Measurements from ENCODE around the gene MYLK.
"Not testable (repeated sequence)": the region's sequence is repeated elsewhere in the genome, so short reads cannot be mapped to it uniquely, and the experiment has no call there.

MYLK gene

GRCh38 chr3:123613543-123613942 lies 270.6 kb downstream of the MYLK start:
- DNase-seq, result no peak

- not testable (repeated sequence) for DNase-seq
These were observed 272.5 kb downstream of the MYLK start for GRCh38 chr3:123611674-123612073.

GRCh38 chr3:123611082-123611481 lies 273.1 kb downstream of the MYLK start:
- DNase-seq, result no peak

- no peak for DNase-seq
These were observed 273.8 kb downstream of the MYLK start for GRCh38 chr3:123610331-123610730.

DNA sequence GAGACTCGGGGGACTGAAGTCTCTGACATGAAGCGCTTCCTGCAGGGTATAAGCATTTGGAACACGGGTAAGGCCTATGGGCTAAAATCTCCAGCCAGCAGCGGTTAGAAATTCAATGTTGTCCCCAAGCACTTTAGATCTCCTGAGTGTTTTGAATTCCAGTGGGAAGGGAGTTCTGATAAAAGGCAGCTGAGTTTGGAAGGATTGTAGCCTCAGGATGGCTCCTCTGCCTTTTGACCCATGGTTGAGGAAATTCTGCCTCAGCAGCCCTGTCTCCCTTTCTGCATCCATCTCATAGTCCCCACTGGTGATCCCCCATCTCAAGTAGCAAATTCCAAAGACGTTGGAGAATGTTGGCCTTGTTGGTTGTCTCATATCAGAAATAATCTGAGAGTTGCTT lies 275.1 kb downstream of the MYLK start:
- DNase-seq, result no peak

DNA sequence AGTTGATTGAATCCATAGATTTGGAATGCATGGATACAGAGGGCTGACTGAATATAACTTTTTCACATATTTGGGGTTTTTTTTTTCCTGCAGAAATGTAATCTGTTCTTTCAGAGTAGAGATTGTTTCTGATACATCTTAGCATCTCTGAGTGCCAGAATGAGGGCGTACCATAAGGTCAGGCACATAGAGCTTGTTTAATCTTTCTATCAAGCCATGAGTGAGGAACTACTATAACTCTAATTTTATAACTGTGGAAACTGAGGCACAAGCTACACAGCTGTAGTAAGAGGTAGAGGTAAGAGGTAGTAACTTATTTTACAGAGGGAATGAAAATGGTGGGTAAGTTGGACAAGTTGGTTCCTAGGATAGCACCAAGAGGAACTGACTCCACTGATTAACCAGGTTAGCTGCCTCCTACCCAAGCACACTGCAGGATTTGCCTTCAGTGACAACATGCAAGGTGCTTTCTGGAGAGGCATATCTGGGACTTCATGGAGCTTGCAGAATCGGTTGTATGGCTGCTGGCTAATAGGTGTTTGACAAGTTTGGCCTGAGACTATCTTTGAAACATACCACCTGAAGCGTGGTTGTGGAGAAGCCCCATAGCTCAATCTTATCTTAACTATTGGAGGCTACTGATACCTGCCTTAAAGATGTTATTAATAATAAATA lies 275.7 kb downstream of the MYLK start:
- no peak for DNase-seq

- no peak for DNase-seq
These were observed 277.6 kb downstream of the MYLK start for GRCh38 chr3:123606527-123606926.

GRCh38 chr3:123605789-123606234 lies 278.3 kb downstream of the MYLK start:
- DNase-seq, result no peak

DNA sequence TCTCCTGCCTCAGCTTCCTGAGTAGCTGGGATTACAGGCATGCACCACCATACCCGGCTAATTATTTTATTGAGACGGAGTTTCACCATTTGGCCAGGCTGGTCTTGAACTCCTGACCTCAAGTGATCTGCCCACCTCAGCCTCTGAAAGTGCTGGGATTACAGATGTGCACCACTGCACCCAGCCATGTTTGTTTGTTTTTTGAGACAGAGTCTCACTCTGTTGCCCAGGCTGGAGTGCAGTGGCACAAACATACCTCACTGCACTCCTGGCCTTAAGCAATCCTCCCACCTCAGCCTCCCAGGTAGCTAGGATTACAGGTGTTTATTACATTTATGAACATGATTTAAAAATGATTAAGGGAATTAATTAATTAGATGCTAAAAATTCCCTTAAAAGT lies 281.0 kb downstream of the MYLK start:
- not testable (repeated sequence) for DNase-seq

DNA sequence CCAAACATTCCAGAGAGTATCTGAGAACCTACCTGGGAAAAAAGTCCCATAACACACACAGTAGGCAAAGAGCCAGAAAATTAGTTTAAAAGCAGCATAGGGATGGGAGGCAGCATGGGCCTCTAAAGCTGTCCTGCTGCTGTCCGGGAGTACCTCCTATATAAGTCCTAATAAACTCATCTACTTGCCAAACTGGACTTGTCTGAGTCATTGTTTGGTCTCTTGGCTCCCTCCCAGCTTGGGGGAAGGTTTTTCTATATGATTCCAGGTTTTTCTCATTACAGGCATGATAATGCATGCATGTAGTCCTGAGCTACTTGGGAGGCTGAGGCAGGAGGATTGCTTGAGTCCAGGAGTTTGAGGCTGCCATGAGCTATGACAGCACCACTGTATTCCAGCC lies 281.8 kb downstream of the MYLK start:
- no peak for DNase-seq

DNA sequence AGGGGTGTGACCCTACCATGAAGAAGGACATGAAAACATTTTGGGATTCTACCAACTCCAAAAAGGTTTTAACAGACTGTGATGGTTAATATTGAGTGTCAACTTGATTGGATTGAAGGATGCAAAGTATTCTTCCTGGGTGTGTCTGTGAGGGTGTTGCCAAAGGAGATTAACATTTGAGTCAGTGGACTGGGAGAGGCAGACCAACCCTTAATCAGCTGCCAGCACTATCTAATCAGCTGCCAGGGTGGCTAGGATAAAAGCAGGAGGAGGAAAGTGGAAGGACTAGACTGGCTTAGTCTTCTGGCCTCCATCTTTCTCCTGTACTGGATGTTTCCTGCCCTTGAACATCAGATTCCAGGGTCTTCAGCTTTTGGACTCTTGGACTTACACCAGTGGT lies 283.3 kb downstream of the MYLK start:
- not testable (repeated sequence) for DNase-seq

- no peak for DNase-seq
These were observed 286.6 kb downstream of the MYLK start for GRCh38 chr3:123597561-123597960.

- DNase-seq, result no peak
These were observed 288.5 kb downstream of the MYLK start for GRCh38 chr3:123595396-123596180.

DNA sequence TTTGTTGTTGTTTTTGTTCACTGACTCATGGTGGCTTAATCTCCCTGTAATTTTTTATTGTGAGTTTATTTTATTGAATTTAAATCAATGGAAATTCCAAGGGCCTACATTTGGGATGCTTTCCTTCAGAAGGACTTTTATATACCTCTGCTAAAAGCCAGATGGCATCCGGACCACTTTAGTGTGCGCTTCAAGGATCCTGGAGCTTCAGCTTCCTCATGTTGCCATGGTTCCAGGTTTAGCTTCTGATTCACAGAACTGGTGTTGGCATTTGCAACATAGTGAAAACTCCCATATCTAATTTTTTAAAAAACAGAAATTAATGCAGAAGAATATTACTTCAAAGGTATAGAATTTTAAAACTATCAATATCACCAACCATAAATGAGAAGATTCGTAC lies 290.8 kb downstream of the MYLK start:
- DNase-seq, result no peak

DNA sequence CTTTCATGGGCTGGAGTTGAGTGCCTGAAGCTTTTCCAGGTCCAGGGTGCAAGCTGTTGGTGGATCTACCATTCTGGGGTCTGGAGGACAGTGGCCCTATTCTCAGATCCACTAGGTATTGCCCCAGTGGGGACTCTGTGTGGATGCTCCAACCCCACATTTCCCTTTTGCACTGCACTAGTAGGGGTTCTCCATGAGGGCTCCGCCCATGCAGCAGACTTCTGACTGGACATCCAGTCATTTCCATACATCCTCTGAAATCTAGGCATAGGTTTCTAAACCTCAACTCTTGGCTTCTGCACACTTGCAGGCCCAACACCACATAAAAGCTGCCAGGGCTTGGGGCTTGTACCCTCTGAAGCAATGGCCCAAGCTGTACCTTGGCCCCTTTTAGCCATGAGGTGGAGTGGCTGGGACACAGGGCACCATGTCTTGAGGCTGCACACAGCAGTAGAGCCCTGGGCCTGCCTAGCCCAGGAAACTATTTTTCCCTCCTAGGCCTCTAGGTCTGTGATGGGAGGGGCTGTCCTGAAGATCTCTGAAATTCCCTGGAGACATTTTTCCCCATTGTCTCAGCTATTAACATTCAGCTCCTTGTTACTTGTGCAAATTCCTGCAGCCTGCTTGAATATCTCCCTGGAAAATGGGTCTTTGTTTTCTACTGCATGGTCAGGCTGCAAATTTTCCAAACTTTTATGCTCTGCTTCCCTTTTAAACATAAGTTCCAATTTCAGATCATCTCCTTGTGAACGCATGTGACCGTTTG lies 293.3 kb downstream of the MYLK start:
- no peak for DNase-seq

DNA sequence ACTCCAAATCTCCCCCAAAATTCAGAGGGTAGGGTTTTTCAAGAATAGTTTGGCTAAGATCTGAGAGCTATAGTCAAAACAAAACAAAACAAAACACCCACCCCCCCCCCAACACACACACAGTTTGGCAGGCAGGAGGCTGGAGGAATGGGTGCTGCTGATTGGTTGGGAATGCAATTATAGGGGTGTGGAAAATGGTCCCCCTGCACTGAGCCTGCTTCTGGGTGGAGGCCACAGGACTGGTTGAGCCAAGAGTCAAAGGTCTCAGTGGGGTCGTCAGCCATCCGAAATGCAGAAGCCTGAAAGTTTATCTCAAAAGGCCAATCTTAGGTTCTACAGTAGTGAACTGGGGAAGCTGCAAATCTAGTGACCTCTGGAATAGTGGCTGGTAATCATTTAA lies 296.7 kb downstream of the MYLK start:
- no peak for DNase-seq

DNA sequence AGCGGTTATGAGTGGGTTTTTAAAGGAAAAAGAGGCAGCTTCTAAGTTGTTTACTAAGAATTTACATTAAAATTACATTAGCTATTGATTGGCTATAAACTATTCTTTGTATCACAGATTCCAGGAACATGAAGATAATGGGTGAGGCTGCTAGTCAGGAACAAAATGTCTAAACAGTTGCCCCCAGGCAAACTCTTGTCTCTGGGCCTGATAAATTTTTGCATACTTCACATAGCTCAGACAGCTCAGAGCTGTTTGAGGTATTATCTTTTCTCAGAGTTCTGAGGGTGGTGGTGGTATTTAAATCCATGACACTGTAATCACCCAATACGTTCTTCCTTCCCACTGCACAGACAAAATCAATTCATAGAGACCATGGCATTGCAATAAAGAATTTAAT lies 297.2 kb downstream of the MYLK start:
- DNase-seq, result no peak

DNA sequence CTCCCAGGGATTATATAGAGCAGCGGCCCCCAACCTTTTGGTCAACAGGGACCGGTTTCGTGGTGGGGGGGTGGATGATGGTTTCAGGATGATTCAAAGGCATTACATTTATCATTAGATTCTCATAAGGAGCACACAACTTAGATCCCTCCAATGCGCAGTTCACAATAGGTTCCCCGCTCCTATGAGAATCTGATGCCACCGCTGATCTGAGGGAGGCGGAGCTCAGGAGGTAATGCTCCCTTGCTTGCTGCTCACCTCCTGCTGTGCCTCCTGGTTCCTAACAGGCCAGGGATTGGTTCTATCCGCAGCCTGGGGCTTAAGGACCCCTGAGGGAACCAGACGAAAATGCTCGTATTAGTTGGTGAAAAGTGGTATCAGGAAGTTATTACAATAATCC lies 298.0 kb downstream of the MYLK start:
- peak; percentile 77 for DNase-seq

- DNase-seq, result peak; percentile 97
These were observed 298.9 kb downstream of the MYLK start, which contains the start of gene HACD2 for GRCh38 chr3:123584988-123585937. HACD2 (minus strand) TSS chr3:123585053; CDS start chr3:123585027, 26 bp downstream.

GRCh38 chr3:123584284-123584987 lies 299.7 kb downstream of the MYLK start:
- no peak for DNase-seq

GRCh38 chr3:123583561-123583960 lies 300.6 kb downstream of the MYLK start:
- no peak for DNase-seq

- DNase-seq, result no peak
These were observed 301.8 kb downstream of the MYLK start for GRCh38 chr3:123582315-123582714.

All from SHP77 treated with DMSO at 0.1 percent for 48 hours (cell line).